Epithelial cell of proximal tubule (primary cell): Measurements from ENCODE around the gene AHCYL2. TPM values are rescaled to one million over a fixed set of nuclear protein-coding genes. Genes with fewer than 3 reads are reported as not detected.
"Not testable (repeated sequence)": the region's sequence is repeated elsewhere in the genome, so short reads cannot be mapped to it uniquely, and the experiment has no call there.

Source experiments
- DNase-seq: peaks from one replicate; pipeline ENCODE4 v3.0.0-alpha.2; 2011; ENCODE audit warnings: low read depth
- H3K4me3 ChIP-seq: 2 replicates; pipeline ENCODE4 v1.5.1; 2011; ENCODE audit warnings: low read depth, mild to moderate bottlenecking, low read length
- CTCF ChIP-seq: conservative IDR thresholded peaks from 2 replicates; pipeline ENCODE4 v1.5.1; 2012; ENCODE audit warnings: low read depth, mild to moderate bottlenecking, low read length
- total RNA-seq: library from RNA; depleted of rRNA; stranded (reverse); fragments of >200 nt; gene quantifications from 2 replicates; pipeline ENCODE4 v1.2.3, GENCODE V29; 2015

AHCYL2 gene
- total RNA-seq, 1 donor from 2014 or later, result 7.0 TPM

GRCh38 chr7:129210256-129210988 is 14.4 kb upstream of the AHCYL2 start:
- TF ChIP-seq CTCF, result peak; percentile 91
- no peak overlapping the region for H3K4me3 ChIP-seq
- DNase-seq, result no peak

- no peak overlapping the region for H3K4me3 ChIP-seq
- no peak for TF ChIP-seq CTCF
- no peak for DNase-seq
Observed at GRCh38 chr7:129210989-129211312, 13.9 kb upstream of the AHCYL2 start.

GRCh38 chr7:129212126-129212525 is 12.7 kb upstream of the AHCYL2 start:
- DNase-seq, result no peak
- no peak overlapping the region for H3K4me3 ChIP-seq
- TF ChIP-seq CTCF, result no peak

DNA sequence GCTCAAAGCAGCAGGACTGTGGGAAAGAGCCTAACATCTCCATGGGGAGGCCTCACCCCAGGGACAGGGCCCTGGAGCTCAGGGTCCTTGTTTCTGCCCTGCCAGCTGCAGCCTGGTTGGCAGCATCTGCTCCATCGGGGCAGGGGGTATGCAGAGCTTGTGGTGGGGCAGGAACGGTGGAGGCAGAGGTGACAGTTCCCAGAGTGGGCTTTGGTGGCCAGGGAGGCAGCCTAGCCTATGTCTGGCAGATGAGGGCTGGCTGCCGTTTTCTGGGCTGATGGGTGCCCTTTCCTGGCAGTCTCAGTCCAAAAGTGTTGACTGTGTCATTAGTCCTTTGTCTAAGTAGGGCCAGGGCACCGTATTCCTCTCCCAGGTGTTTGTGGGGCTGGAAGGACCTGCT is 12.2 kb upstream of the AHCYL2 start:
- DNase-seq, result no peak
- H3K4me3 ChIP-seq, result no peak overlapping the region
- TF ChIP-seq CTCF, result no peak

DNA sequence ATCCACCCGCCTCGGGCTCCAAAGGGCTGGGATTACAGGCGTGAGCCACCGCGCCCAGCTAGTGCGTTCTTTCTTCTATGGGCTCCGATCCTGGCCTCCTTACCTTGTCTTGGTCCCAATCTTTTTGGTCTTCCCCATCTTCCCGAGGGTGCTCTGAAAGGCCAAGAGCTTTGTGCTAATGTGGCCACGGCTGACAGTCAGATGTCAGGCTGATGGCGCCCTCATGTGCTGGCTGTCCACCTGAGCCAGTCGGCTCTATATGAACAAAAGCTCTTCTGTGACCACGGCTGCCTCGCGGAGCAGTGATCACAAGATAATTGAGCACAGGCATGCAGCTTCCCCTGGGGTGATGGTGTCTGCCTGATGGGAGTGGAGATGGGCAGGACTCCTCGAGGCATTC is 11.0 kb upstream of the AHCYL2 start:
- no peak for DNase-seq
- H3K4me3 ChIP-seq, result no peak overlapping the region
- peak; percentile 40 for TF ChIP-seq CTCF

DNA sequence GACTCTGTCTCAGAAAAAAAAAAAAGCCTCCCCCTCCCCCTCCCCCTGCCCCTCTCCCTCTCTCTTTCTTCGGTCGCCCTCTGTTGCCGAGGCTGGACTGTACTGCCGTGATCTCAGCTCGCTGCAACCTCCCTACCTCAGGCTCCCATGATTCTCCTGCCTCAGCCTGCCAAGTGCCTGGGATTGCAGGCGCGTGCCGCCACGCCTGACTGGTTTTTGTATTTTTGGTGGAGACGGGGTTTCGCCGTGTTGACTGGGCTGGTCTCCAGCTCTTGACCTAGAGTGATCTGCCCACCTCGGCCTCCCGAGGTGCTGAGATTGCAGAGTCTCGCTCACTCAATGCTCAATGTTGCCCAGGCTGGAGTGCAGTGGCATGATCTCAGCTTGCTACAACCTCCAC is 9.1 kb upstream of the AHCYL2 start:
- not testable (repeated sequence) for H3K4me3 ChIP-seq, DNase-seq

GRCh38 chr7:129216101-129216715 is 8.6 kb upstream of the AHCYL2 start:
- not testable (repeated sequence) for H3K4me3 ChIP-seq, DNase-seq

- not testable (repeated sequence) for H3K4me3 ChIP-seq
Observed at GRCh38 chr7:129216821-129217416, 7.9 kb upstream of the AHCYL2 start.

More at GRCh38 chr7:129216821-129217416, 7.9 kb upstream of the AHCYL2 start:
- DNase-seq, result not testable (repeated sequence)
